ENCODE data around the gene CHAT. TPM values are rescaled to one million over a fixed set of nuclear protein-coding genes. Genes with fewer than 3 reads are reported as not detected.

Gene CHAT
- total RNA-seq, 3 donors from 2014 or later = not detected

- Histone ChIP-seq H3K4me3 (no peak overlapping the region), H3K27me3 (peaks cover 0 to 8% of the 10 kb centered on the region in 2 donors), H3K9me3 (peaks cover 8 to 12% of the 10 kb centered on the region in 2 donors), H3K27ac (no peak overlapping the region), H3K36me3 (no peaks in the 10 kb centered on the region), H3K4me1 (no peaks in the 10 kb centered on the region)
- TF ChIP-seq POLR2AphosphoS5 (IDR thresholded peaks at IDR 0.05) (no peak), CTCF (IDR thresholded peaks at IDR 0.05) (no peak), POLR2A (IDR thresholded peaks at IDR 0.05) (no peak)
- intact Hi-C loops (cut with DNase I; ENCODE audit: low total_unique reads) = no loop called here
- DNase-seq (ENCODE audit: low spot score in 2 of 2) = no peak
Observed at GRCh38 chr10:49713266-49713665, 99.4 kb downstream of the CHAT start.

Other genes starting within 250 kb of the CHAT start
- gene DRGX, start 217.9 kb upstream of the CHAT start, total RNA-seq = not detected
- gene ERCC6, start 74.9 kb upstream of the CHAT start, total RNA-seq = 10 to 100 TPM; 19.5 to 27.8 (median 21.6) TPM
- gene SLC18A3, start 3.7 kb upstream of the CHAT start, total RNA-seq = not detected
- gene C10orf53, start 65.6 kb downstream of the CHAT start, total RNA-seq = not detected
- not detected for gene OGDHL, start 148.3 kb downstream of the CHAT start, total RNA-seq